NCI-H345 (cell line): ENCODE data around the gene DYSF.
"Not testable (repeated sequence)": the region's sequence is repeated elsewhere in the genome, so short reads cannot be mapped to it uniquely, and the experiment has no call there.

Source experiments
- DNase-seq: peaks from one replicate; lab custom pipeline; 2025; lab: John Stamatoyannopoulos, UW

The DYSF gene

DNA sequence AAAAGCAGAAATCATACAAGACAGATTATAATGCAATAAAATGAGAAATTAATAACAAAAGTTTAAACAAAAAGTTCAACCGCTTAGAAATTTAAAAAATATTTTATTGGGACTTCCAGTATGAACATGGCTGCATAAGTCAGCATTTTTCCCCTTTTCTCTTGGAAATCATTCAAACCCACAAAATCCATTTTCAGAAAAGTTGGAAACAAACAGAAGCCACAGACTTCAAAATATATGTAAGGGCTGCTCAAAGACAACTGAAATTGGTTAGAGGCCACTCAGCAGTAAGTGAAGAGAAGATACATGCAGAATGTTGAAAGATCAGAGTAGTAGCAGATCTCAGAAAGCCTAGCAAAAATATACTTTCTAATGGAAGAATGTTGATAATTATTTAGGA, 194.0 kb downstream of the DYSF start:
- no peak for DNase-seq

DNA sequence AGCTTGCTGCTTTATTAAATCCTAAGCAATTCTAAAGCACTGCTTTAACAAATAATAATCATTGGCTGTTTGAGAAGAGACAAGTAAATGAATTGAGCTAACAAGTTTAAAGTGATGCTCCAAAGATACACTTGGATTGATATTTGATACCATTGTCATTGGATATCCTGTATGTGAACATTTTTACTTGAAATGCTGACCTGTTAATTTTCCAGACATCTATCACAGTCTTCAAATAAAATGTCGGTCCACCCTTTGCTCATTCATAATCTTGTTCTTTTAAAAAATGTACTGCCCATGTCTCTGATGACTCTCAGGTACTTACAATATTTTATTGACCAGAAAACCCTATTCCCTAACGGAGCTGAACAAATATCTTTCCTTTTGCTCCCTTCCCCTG, 202.1 kb downstream of the DYSF start:
- no peak for DNase-seq

DNA sequence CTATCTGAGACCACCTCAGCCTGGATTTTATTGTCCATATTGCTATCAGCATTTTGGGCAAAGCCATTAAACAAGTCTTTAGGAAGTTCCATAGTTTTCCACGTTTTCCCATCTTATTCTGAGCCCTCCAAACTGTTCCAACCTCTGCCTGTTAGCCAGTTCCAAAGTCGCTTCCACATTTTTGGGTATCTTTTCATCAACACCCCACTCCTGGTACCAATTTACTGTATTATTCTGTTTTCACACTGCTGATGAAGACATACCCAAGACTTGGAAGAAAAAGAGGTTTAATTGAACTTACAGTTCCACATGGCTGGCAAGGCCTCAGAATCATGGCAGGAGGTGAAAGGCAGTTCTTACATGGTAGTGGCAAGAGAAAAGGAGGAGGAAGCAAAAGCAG, 204.9 kb downstream of the DYSF start:
- DNase-seq, result not testable (repeated sequence)

DNA sequence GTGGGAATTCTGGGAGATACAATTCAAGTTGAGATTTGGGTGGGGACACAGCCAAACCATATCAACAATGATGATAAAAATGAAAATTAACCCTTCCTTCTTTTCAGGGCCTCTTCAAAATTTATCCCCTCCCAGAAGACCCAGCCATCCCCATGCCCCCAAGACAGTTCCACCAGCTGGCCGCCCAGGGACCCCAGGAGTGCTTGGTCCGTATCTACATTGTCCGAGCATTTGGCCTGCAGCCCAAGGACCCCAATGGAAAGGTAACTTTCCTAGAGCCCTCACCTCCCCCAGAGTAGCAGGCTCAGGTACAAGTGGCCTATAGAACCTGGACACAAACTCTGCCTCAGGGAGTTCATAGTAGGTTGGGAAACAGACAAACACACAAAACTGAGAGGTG, 205.4 kb downstream of the DYSF start:
- DNase-seq, result no peak

DNA sequence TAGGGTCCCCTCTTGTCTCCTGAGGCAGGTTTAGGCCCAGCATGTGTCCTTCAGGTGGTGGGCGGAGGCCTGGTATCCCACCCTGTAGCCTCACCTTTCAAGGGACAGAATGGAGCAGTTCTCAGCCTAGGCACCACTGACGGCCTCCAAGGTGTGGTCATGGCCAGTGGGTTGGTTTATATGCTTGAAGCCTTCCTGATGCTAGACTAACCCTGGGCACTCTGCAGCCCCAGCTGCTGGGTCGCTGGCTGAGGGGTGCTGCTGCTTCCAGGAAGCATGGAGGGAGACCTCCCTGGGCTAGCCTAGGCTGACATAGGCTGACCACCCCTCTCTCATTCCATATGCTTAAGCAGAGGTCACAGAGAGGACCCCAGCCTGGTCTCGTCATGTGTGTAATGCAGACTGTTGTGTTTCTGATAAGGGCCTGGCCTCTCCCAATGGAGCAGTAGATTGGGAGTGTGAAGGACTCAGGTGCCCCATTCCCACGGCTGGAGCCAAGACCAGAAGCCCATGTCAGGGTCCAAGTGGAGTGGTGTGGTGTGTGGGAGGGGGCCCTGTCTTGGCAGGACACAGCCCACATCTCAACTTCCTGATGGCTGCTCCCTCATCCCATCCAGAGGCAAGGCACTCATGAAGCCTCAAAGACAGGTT, 206.6 kb downstream of the DYSF start:
- no peak for DNase-seq

DNA sequence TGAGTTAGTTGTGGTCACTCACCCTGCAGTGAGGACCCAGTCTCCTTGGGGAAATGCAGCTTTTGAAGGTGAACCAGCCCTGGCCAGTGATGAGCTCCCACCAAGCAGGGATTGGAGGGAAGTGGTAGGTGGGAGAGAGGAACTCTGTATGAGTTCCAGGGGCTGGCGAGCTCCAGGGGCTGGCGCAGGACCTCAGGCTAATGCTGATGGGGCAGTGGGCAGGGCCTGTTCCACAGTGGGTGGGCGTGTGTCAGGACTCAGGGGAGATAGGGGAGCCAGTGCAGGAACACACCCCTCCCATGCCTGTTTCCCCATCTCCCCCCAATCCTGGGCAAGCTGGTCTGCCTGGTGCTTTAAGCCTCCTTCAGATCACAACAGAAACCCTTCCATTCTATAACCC, 208.4 kb downstream of the DYSF start:
- DNase-seq, result no peak

DNA sequence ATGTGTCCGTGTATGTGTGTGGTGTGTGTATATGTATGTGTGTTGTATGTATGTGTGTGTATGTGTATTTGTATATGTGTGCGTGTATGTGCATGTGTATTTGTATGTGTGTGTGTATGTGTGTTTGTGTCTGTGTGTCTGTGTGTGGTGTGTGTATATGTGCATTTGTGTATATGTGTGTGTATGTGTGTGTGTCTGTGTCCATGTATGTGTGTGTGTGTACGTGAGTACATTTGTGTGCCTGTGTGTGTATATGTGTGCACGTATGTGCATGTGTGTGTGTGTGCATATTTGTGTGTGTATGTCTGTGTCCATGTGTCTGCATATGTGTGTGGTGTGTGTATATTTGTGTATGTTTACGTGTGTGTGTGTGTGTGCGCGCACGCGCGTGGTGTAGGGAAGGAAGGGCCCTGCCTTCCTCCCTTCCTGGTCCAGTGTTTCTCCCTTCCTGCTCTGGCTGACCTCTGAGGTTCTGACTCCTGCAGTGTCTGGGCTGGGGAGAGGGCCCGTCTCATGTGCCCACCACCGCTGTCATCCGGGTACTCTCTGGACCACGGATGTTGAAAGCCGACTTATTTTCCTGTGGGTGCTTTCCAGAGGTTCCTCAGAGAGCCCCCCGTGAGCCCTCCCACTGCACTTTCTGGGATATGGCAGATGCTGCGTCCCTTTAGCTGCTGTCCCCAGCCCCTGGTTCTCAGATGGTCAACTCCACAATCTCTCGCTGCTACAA, 209.5 kb downstream of the DYSF start:
- no peak for DNase-seq

DNA sequence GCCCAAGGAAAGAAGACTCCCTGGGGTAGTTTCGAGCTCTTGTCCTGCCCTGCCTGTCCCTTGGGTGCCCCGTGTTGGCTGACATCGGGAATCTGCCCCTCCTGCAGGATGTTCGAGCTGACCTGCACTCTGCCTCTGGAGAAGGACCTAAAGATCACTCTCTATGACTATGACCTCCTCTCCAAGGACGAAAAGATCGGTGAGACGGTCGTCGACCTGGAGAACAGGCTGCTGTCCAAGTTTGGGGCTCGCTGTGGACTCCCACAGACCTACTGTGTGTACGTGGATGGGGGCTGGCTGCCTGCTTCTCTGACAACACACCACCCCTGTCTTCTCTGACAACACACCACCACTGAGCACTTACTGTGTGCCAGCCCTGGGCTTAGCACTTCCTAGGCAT, 210.8 kb downstream of the DYSF start:
- no peak for DNase-seq

DNA sequence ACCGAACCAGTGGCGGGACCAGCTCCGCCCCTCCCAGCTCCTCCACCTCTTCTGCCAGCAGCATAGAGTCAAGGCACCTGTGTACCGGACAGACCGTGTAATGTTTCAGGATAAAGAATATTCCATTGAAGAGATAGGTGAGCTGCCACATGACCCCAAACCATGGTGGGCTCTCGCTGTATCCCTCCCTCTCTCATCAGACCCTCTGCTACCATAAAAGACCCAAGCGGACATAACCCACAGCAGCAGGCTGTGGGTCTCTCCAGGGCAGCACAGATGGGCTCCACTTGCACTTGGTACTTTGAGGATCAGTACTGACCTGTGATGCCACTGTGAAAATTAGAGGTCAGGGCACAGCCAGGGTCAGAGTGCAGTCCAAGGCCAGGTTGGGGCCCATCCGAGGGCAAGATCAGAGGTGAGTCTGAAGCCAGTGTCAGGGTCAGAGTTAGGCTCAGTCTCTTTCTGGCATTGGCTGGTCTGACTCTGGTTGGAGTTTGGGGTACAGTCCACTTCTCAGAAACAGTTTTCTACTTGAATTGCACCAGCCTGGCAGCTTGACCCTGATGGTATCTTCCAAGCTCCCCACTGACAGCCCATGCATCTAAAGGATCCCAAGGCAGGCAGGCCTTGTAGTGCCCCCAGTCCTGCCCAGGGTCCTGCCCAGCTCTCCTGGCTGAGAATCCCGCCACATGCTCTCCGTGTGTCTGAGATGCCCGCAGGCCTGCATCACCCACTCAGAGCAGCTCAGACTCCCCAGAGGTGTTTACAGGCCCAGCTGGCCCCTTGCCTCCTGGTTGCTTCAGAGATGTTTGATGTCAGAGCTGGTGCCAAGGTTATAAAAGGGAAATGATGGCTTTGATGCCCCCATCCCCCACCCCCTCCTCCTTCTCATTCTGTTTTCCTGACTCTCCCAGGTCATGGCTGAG, 212.1 kb downstream of the DYSF start:
- no peak for DNase-seq

DNA sequence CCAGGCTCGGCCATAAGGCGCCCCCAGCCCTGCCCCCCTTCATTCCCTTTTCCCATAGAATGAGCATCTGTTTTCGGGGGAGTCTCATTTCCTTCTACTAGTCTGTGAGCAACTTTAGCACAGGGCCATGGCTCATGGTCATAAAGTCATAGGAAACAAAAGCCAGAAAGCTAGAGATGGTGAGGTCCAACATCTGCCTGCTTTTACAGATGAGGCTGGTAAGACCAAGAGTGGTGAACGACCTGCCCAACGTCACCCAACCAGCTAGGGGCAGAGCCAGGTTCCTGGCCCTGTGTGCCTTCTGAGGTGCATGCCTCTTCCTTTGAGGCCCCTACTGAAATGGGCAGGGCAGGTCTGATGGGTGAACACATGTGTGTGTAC, 212.7 kb downstream of the DYSF start:
- DNase-seq, result no peak

DNA sequence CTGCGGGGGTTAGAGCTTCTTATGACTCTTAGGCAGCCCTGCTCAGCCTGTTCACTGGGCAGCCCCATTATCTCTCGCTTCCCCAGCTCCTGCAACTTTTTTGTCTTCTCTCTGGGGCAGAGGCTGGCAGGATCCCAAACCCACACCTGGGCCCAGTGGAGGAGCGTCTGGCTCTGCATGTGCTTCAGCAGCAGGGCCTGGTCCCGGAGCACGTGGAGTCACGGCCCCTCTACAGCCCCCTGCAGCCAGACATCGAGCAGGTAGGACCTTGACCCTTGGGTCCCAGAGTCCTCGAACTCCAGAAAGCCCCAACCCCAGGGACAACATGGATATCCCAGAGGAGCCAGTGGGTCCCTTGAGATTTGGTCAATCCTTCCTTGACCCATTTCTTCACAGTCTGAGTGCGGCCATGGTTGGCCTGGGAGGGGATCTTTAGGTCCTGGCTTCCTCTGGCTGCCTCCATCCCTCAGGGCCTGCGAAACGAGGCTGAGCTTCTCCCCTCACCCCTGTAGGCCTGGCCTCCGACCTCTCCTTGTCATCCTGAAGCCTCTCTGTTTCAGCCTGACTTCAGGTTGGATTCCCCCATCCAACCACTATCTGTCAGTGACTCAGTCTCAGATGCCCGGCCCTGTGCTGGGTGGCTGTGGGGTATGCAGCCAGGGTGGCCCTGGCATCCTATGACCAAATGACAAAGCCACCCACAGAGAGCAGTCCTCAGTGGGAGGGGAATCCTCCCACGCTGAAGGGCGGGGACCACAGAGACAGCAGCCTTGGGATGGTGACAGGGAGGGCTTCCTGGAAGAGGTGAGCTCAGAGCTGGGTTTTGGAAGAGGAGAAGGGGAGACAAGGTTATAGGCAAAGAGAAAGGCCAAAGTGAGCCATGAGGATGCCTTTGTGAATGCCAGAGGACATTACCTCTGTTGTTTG, 214.2 kb downstream of the DYSF start:
- no peak for DNase-seq

DNA sequence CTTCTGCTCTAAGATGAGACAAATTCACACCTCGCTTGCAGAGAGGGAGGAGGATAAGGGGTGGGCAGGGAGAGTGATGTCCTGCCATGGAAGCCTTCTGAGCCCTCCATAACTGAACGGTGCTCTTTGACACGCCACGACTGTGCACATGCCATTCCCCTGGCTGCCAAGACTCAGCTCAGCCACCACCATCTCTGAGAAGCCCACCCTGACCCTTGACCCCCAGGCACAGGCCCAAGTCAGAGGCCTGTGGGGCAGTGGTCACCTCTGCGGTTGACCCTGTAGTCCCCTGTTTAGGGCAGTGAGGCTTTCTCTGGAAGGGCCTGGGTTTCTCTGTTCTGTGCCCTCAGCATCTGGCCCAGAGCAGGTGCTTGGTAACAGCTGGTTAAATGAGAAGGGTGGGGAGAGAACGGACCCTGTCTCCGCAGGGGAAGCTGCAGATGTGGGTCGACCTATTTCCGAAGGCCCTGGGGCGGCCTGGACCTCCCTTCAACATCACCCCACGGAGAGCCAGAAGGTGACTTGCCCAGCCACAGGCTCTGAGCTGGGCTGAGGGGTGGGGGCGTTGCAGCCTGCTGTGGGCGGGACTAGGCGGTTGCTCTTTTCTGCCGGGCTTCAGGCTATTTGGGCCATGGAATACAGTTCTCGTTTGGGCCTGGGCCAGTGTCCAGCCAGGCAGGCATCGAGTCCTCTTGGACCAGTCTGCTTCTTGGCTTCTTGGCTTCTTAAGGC, 215.1 kb downstream of the DYSF start:
- DNase-seq, result no peak

DNA sequence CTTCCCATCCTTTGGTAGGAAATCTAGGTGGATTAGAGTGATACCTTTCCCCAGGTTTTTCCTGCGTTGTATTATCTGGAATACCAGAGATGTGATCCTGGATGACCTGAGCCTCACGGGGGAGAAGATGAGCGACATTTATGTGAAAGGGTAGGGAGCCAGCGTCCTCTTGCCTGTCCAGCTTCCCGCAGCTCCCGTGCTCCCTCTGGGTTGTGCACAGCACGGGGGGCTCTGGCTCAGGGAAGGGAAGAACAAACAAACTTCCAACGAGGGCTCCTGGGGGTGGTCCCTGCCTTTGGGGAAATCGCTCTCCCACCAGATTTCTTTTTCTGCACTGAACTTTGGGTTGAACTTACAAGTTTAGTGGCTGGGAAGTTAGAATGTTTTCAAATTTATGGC, 215.7 kb downstream of the DYSF start:
- no peak for DNase-seq

DNA sequence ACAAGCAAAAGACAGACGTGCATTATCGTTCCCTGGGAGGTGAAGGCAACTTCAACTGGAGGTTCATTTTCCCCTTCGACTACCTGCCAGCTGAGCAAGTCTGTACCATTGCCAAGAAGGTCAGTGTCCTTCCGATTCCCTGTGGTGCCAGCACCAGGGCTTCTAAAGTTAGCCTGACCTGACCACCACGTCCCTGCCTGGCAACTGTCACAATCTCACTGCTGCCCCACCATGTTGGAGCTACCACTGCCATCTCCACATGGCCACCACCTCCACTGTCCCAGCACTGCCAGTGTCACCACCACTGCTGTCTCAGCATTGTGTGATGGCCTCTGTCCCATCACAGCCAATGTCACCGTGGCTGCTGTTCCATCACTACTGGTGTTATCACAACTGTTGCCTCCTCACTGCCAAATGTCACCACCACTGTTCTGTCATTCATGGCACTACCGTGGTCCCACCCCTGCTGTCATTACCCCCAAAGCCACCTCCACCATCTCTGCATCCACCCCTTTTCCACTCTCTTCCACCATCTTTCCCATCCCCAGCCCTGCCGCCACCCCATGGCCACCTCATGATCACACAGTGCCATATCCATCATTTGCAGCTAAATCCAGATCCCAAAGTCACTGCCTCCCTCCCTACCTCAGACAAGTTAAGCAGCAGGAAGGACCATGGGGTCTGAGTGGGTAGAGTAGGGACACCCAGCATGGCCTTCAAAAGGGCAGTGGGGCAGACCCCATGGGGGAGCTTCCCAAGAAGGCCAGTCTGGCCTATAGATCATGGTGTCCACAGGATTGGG, 216.5 kb downstream of the DYSF start:
- no peak for DNase-seq

DNA sequence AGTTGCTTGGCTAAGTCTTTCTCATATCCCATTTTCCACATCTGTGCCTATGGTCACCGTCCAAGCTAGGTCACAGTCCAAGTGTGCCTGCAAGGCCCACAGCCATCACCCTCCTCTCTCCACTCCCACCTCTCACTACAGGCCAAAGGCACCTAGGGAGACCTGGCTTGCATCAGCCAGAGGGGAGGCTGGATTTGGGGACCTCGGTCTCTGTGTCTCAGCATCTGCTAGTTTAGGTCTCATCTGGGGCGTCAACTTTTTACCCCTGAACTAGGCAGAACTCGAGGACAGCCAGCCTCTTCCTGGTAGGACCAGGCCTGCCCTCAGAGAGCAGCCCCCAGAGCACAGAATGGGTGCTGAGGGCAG, 217.1 kb downstream of the DYSF start:
- no peak for DNase-seq

DNA sequence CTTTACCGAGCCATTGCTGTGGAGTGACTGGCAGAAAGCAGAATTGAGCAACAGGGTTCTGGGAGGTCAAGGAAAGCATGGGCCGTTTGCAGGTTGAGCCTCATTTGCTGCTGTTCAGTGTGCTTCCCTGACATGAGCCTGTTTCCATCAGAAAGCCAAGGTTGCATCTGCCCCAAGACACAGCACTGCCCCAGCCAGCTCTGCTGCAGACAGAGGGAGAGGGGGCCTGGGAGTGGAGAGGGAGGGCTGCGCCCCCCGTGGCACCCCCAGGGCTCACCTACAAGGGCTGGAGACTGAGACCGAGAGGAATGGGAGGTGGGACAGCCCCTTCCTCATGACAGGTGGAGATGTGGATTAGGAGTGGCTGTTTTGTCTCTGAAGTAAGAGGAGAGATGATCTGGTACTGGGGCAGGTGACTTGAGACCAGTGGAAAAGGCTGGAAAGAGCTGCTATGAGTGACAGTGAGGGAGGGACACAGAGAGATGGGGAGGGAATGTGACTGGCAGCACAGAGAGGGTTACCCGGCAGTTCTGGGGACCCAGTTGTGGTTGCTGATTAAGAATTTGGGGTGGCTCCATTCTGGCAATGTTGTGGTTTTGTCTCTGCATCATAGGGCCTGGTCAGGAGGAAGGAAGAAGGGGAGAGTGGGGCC, 218.0 kb downstream of the DYSF start:
- DNase-seq, result no peak

DNA sequence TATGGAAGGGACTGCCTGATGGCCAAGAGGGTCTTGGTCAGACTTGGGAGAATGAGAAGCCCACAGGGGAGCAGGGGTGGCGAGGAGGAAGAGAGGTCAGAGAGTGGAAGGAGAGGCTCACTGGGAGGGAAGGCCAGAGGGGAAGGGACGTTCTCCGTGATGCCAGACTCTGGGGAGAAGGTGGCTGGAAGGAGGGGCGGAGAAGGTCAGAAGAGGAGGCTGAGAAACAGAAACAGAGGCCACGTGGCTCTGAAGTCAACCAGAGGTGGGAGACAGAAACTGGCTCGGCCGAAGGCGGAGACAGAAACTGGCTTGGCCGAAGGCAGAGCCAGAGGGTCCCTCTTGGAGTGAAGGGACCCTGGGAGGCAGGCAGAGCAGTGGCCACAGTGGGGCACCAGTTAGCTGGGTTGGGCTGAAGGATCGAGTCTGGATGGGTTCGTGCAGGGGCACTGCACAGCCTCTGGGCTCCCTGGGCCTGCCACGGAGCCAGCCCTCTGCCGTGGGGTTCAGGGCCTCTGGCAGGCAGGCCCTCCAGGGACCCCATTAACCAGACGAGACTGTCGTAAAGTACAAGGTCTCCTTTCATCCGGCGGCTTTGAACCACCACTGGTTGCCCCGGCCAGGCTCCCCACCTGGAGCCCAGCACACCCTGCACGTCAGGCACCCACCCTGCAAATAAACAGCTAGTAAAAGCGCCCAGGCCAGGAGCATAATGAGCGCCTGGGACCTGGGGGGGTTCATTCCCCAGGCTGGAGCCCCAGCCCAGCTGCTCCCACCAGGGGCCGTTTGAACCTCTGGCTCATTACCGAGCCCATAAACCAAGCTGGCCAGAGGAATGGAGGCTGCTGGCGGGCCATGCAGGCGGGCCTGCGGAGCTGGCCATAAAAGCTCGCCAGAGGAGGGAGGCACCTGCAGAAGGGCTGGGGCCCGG, 218.8 kb downstream of the DYSF start:
- no peak for DNase-seq
